ENCODE results near the gene MAGEB6. TPM values are rescaled to one million over a fixed set of nuclear protein-coding genes. Genes with fewer than 3 reads are reported as not detected.
"Not testable (repeated sequence)": the region's sequence is repeated elsewhere in the genome, so short reads cannot be mapped to it uniquely, and the experiment has no call there.

Gene MAGEB6, protein sequence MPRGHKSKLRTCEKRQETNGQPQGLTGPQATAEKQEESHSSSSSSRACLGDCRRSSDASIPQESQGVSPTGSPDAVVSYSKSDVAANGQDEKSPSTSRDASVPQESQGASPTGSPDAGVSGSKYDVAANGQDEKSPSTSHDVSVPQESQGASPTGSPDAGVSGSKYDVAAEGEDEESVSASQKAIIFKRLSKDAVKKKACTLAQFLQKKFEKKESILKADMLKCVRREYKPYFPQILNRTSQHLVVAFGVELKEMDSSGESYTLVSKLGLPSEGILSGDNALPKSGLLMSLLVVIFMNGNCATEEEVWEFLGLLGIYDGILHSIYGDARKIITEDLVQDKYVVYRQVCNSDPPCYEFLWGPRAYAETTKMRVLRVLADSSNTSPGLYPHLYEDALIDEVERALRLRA
- not detected in 2 replicates for total RNA-seq (2014; rRNA removed; shearing (Covaris generic); ENCODE audit: low replicate concordance)

DNA sequence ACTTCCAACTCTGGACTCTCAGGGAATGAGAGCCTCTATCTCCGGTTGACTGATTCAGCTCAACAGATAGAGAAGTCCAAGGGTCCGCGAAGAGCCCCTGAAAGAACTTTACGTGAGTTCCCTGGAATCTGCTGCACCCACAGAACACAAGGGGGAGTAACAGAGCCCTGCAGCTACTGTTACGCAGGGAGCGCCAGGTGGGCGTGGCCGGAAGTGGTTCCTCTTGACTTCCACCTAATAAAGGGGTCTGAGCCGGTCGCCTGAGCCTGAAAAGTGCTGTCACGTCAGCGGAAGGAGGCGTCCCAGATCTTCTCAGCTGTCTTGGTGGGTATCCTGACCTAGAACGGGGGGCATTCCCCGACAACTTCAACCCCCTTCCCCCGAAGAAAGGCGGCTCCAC is at the start of gene MAGEB6:
Gene MAGEB6, plus strand, starts transcription at position 237 of the 400 bp plus-strand sequence. CDS start 1,407 bp downstream, outside the sequence.
- in situ Hi-C loops (cut with HindIII; ENCODE audit: low pct_unique_long_range_greater_than_20kb, low sequenced_read_pairs), result no loop called here
- DNase-seq (ENCODE audit: low read depth), result no peak

DNA sequence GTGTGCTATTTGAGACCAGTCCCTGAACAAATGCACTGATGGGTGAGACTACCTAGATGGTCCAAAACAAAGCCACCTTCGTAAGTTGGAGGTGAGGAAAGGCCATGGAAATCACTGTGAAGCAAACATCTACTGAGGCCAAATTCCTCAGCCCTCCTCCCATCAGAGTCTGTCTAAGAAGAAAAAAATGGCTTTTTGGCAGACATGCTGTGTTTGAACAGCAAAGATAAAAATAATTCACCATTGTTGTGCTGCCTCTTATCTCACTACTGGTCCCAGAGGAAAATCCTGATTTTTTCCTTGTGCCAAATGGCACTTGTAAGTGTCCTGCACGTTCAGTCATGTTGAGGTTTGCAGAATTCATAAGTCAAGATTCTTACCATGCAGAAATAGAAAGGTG is 46.2 kb upstream of the MAGEB6 start:
- DNase-seq (ENCODE audit: low read depth), result no peak
- in situ Hi-C loops (cut with HindIII; ENCODE audit: low pct_unique_long_range_greater_than_20kb, low sequenced_read_pairs), result no loop called here

DNA sequence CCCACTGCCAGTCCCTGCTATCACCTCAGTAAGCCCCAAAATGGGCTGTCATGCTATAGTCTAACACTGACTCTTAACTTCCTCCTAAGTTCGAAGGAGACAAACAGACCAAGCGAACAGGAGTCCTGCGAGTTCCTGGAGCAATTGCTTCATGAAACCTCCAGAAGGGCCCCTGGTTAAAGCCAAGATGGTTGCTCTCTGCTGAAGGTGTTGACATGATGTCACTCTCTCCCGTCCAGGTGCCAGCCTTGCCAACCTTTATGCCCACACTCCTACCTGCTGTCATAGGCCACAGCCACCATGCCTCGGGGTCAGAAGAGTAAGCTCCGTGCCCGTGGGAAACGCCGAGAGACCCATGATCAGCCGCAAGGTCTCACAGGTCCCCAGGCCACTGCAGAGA is 31.9 kb upstream of the MAGEB6 start, which contains the start of gene MAGEB6B:
Gene MAGEB6B, plus strand, starts transcription at position 301 of the 400 bp plus-strand sequence. Its CDS starts 0 bp downstream, at position 301.
- DNase-seq (ENCODE audit: low read depth), result no peak
- in situ Hi-C loops (cut with HindIII; ENCODE audit: low pct_unique_long_range_greater_than_20kb, low sequenced_read_pairs), result no loop called here

DNA sequence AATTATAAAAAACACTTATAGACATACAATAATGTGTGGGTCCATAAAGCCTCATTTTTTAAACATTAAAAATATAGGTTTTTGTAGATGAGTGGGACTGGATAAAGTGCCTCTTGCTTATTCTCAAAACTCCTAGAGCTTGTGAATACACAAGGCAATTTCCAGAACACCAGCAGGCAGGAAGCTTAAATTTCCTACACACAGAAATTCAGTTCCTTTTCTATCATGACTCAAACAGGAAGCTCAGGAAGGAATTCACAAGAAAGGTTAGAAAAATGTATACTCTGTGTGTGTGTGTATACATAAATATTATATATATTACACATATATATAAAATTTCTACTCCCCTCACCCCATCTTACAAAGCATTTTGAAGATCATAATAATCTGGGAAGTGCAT is 11.3 kb downstream of the MAGEB6 start:
- in situ Hi-C loops (cut with HindIII; ENCODE audit: low pct_unique_long_range_greater_than_20kb, low sequenced_read_pairs), result no loop called here
- no peak for DNase-seq (ENCODE audit: low read depth)

DNA sequence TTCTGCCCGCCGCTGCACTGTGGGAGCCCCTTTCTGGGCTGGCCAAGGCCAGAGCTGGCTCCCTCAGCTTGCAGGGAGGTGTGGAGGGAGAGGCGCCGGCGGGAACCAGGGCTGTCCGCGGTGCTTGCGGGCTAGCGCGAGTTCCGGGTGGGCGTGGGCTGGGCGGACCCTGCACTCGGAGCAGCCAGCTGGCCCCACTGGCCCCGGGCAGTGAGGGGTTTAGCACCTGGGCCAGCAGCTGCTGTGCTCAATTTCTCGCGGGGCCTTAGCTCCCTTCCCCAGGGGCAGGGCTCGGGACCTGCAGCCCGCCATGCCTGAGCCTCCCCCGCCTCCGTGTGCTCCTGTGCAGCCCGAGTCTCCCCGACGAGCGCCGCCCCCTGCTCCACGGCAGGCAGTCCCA is 12.5 kb downstream of the MAGEB6 start:
- DNase-seq (ENCODE audit: low read depth); in situ Hi-C loops (cut with HindIII; ENCODE audit: low pct_unique_long_range_greater_than_20kb, low sequenced_read_pairs): not testable (repeated sequence)

DNA sequence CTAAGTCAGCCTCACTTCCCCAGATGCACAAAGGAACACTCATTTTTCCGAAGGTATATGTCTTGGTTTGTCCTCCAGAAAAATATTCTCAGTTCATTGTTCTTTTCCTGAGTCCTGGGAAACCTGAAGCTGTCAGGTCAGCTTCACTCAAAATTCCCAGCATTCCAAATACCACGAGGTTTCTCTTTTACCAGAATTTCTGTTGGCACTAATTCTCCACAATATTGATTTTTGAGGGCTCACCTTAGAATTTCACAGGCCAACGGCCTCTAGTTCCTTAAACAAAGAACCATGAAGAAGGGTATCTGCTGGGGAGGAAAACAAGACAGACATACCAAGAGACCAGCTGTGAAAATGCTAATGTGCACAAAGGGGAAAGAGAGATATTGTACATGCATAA is 15.8 kb downstream of the MAGEB6 start:
- no peak for DNase-seq (ENCODE audit: low read depth)
- in situ Hi-C loops (cut with HindIII; ENCODE audit: low pct_unique_long_range_greater_than_20kb, low sequenced_read_pairs), result no loop called here

DNA sequence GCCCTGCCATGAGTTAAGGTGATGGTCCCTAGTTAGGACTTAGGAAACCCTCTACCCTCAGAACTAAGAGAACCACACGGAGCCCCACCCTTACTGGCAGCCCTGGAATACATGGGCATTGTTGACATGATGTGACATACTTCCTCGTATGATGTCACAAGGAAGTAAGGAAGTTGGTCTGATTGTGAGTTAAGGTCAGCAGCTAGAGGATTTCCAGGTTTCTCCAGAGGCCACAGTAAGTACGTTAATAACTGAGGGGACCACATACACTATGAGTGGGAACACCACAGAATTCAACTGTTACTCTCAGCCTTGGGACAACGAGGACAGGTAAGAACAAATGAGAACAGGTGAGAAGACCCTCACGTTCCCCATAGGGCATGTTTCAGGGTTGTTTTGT is 23.6 kb downstream of the MAGEB6 start, which contains the start of gene MAGEB5:
Gene MAGEB5, plus strand, starts transcription at position 301 of the 400 bp plus-strand sequence. CDS start 1,133 bp downstream, outside the sequence.
- DNase-seq (ENCODE audit: low read depth), result no peak
- in situ Hi-C loops (cut with HindIII; ENCODE audit: low pct_unique_long_range_greater_than_20kb, low sequenced_read_pairs), result no loop called here

DNA sequence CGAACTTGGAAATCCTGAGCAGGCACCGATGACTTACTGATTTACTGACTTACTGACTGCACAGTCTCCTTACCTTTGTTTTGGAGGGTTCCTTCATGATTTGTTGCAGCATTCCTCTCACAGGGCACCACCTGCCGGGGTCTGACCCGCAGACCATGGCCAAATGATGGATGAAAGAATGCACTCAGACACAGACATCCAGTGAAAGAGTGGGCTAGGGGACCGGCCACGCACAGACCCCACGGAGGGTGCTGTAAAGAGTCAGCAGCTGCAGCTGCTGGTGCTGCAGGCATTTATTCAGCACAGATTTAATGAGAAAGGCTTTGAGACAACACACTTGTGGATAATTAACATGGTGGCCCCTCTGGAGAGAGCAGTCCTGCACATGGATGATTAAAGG is 27.1 kb downstream of the MAGEB6 start:
- in situ Hi-C loops (cut with HindIII; ENCODE audit: low pct_unique_long_range_greater_than_20kb, low sequenced_read_pairs), result no loop called here
- no peak for DNase-seq (ENCODE audit: low read depth)

DNA sequence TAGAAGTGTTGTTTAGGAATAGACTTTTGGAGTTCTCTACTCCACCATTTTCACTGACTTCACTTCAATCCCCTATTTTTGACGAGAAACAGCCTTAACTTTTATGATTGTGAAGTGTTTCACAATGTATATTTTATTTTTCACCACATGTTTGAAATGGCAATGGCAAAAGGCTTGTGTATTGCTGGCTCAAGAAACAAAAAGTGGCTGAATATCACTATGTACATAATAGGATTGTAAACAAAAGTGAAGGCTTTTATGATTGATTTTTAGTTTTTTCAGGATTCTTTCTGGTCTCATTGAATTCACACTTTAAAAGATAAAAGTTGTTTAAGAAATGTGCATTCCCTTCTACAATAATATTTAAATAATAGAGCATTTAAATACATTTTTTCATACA is 41.9 kb downstream of the MAGEB6 start:
- no peak for DNase-seq (ENCODE audit: low read depth)
- in situ Hi-C loops (cut with HindIII; ENCODE audit: low pct_unique_long_range_greater_than_20kb, low sequenced_read_pairs), result no loop called here

Other genes with a start within 250 kb of the MAGEB6 start
- gene MAGEB18, start 54.1 kb upstream of the MAGEB6 start, total RNA-seq (2014; rRNA removed; shearing (Covaris generic); ENCODE audit: low replicate concordance), result not detected in 2 replicates
- not detected in 2 replicates for gene MAGEB6B, start 31.8 kb upstream of the MAGEB6 start, total RNA-seq (2014; rRNA removed; shearing (Covaris generic); ENCODE audit: low replicate concordance)
- gene MAGEB5, start 23.7 kb downstream of the MAGEB6 start, total RNA-seq (2014; rRNA removed; shearing (Covaris generic); ENCODE audit: low replicate concordance), result not detected in 2 replicates